H1 (cell line): ENCODE measurements around the gene TENT4B. TPM values are rescaled to one million over a fixed set of nuclear protein-coding genes. Genes with fewer than 3 reads are reported as not detected.

Experiments
- CTBP2 ChIP-seq: IDR thresholded peaks from 2 replicates; pipeline ENCODE4 v1.7.0; 2011; ENCODE audit warnings: borderline replicate concordance, mild to moderate bottlenecking, moderate library complexity, mixed read lengths, low read length; ENCODE audit not compliant: insufficient read depth, insufficient read length
- HDAC2 ChIP-seq, 2 experiments: fragments of 300-600 bp in 1 of 2; sonication (generic) in 1 of 2; IDR thresholded peaks; 2 replicates each; pipeline ENCODE4 v1.6.1; 2011 to 2012; ENCODE audit warnings: low read depth in 2 of 2, low read length in 2 of 2, mild to moderate bottlenecking in 2 of 2, moderate library complexity in 2 of 2, borderline replicate concordance in 1 of 2, inconsistent platforms in 1 of 2
- JUN ChIP-seq: IDR thresholded peaks from 2 replicates; pipeline ENCODE4 v1.6.1; 2011; ENCODE audit warnings: low read depth, mild to moderate bottlenecking, improper control_type of control experiment, low read length
- JUND ChIP-seq: IDR thresholded peaks from 2 replicates; pipeline ENCODE4 v1.6.1; 2011; ENCODE audit warnings: mild to moderate bottlenecking, improper control_type of control experiment, low read length
- KDM1A ChIP-seq: fragments of 200-600, 300-600 bp; sonication (generic); IDR thresholded peaks from 2 replicates; pipeline ENCODE4 v1.7.1; 2016; ENCODE audit warnings: mild to moderate bottlenecking, low read length, borderline replicate concordance
- MAFK ChIP-seq: IDR thresholded peaks from 2 replicates; pipeline ENCODE4 v1.6.1; 2012; ENCODE audit warnings: low read depth, mild to moderate bottlenecking, improper control_type of control experiment, low read length
- POLR2AphosphoS5 ChIP-seq: IDR thresholded peaks from 2 replicates; pipeline ENCODE4 v1.6.1; 2011; ENCODE audit warnings: low read depth, low read length
- TBP ChIP-seq: IDR thresholded peaks from 2 replicates; pipeline ENCODE4 v1.6.1; 2011; ENCODE audit warnings: low read depth, low read length, improper control_type of control experiment
- polyA plus RNA-seq, 7 experiments: library from polyadenylated mRNA; depleted of rRNA in 3 of 7; stranded (reverse) in 5 of 7; unstranded in 2 of 7; fragments of >200 nt in 5 of 7; fragments of 200-250 nt in 2 of 7; gene quantifications; 1 replicate in 5 of 7; 2 replicates in 1 of 7; 4 replicates in 1 of 7; pipeline versions ENCODE4 v1.2.1 to v1.2.3, GENCODE V29; 2011 to 2013; ENCODE audit warnings: missing spikeins in 2 of 7, mixed read lengths in 2 of 7
- total RNA-seq: library from RNA; stranded (reverse); fragmentation: NEBNext Ultra II Directional; extraction: Animal tissue kit (Norgen Biotek cat#: 25700); gene quantifications from 2 replicates; pipeline ENCODE4 v1.2.1, GENCODE V29; 2021
- TF ChIP-seq, protein P1 (sequence below): IDR thresholded peaks from 2 replicates; pipeline ENCODE4 v1.6.1; 2011; ENCODE audit warnings: low read length, improper control_type of control experiment

Gene TENT4B
- total and polyA plus RNA-seq, 2 of the 8 experiments (the other 6 are each of a cell fraction or from before 2014, with no cell fraction given) = 4.2 to 15.7 TPM

DNA sequence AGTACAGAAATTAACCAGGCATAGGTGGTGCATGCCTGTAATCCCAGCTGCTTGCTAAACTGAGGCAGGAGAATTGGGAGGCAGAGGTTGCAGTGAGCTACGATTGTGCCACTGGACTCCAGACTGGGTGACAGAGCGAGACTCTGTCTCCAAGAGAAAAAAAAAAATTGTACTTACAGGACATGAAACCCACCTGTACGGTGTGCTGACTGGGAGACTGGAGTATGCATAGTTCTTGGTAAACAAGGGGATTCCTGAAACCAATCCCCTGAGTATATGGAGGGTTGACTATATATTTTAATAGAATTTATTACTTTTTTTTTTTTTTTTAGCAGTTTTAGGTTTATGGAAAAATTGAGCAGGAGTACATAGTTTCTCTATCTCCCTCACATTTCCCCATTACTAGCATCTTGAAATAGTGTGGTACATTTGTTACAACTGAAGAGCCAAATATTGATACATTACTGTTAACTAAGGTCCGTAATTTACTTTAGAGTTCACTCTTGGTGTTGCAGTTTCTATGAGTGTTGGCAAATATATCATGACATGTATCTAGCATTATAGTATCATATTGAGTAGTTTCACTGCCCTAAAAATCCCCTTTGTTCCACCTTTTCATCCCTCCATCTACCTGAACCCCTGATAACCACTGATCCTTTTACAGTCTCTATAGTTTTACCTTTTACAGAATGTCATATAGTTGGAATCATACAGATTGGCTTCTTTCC, 19.3 kb downstream of the TENT4B start (continued):
- no peak for TF ChIP-seq CTBP2
- TF ChIP-seq JUN = no peak
- no peak for TF ChIP-seq POLR2AphosphoS5
- TF ChIP-seq KDM1A = no peak
- no peak for TF ChIP-seq MAFK
- TF ChIP-seq, protein P1, sequence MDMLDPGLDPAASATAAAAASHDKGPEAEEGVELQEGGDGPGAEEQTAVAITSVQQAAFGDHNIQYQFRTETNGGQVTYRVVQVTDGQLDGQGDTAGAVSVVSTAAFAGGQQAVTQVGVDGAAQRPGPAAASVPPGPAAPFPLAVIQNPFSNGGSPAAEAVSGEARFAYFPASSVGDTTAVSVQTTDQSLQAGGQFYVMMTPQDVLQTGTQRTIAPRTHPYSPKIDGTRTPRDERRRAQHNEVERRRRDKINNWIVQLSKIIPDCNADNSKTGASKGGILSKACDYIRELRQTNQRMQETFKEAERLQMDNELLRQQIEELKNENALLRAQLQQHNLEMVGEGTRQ = no peak
- TF ChIP-seq HDAC2 (IDR thresholded peaks at IDR 0.05; ENCODE audit: borderline replicate concordance in 1 of 2, low read depth in 2 of 2, low read length in 2 of 2) = no peak
- no peak for TF ChIP-seq JUND
- TF ChIP-seq TBP = no peak
- TF ChIP-seq, all 59 proteins: peak for 0
